ENCODE measurements around the gene UNC5B.

Gene UNC5B

GRCh38 chr10:71316786-71317160 lies 104.4 kb downstream of the UNC5B start:
- TF ChIP-seq, protein P1, sequence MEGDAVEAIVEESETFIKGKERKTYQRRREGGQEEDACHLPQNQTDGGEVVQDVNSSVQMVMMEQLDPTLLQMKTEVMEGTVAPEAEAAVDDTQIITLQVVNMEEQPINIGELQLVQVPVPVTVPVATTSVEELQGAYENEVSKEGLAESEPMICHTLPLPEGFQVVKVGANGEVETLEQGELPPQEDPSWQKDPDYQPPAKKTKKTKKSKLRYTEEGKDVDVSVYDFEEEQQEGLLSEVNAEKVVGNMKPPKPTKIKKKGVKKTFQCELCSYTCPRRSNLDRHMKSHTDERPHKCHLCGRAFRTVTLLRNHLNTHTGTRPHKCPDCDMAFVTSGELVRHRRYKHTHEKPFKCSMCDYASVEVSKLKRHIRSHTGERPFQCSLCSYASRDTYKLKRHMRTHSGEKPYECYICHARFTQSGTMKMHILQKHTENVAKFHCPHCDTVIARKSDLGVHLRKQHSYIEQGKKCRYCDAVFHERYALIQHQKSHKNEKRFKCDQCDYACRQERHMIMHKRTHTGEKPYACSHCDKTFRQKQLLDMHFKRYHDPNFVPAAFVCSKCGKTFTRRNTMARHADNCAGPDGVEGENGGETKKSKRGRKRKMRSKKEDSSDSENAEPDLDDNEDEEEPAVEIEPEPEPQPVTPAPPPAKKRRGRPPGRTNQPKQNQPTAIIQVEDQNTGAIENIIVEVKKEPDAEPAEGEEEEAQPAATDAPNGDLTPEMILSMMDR (conservative IDR thresholded peaks at IDR 0.05), result no peak
- TF ChIP-seq ZFX (IDR thresholded peaks at IDR 0.05), result no peak

GRCh38 chr10:71317739-71318138 lies 105.4 kb downstream of the UNC5B start:
- TF ChIP-seq, protein P1 (conservative IDR thresholded peaks at IDR 0.05), result no peak
- no peak for TF ChIP-seq ZFX (IDR thresholded peaks at IDR 0.05)

More at GRCh38 chr10:71316786-71317160, 104.4 kb downstream of the UNC5B start:
- no peak overlapping the region for H3K27ac ChIP-seq

GRCh38 chr10:71319042-71319799 lies 106.9 kb downstream of the UNC5B start, which contains the start of gene SLC29A3:
SLC29A3 (plus strand) TSS chr10:71319259; CDS start chr10:71319310, 51 bp downstream.
- peak within 1 kb of the TSS; percentile 68 for H3K27ac ChIP-seq

More at GRCh38 chr10:71317739-71318138, 105.4 kb downstream of the UNC5B start:
- no peak overlapping the region for H3K27ac ChIP-seq

DNA sequence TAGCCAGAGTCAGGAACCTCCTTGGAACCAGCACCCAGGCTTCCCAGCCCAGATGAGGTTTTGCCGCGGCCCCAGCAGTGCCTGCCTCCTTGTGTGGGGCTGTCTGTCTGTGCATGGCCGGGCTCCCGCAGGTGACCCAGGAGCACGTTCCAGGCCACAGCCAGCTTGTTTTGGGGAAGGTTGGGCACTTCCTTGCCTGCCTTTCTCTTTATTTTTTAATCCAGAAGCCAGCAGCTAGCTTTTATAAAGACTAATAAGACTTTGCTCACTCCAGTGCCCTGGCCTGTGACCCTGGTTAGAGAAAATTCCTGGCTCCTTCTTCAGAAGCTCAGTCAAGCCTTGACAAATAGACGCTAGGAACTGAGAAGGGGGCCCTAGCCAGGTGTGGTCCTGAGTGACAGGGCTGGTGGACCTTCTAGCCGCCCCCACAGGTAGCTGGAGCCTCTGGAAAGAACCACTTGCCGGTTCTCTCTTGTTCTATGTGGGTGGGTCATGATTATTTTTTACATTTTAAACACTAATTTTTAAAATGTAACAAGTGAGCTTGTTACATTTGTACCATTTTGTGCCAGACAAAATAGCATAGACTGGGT lies 107.5 kb downstream of the UNC5B start:
- H3K27ac ChIP-seq, result peak overlapping the region; percentile 68
- no peak for TF ChIP-seq ZFX (IDR thresholded peaks at IDR 0.05)
- TF ChIP-seq, protein P1 (conservative IDR thresholded peaks at IDR 0.05), result no peak; the same call in none of the 2 replicates

More at GRCh38 chr10:71319042-71319799, 106.9 kb downstream of the UNC5B start, which contains the start of gene SLC29A3:
- TF ChIP-seq ZFX (IDR thresholded peaks at IDR 0.05), result 0 out of 2 replicates have a peak, but pooled peaks have one; percentile 7
- TF ChIP-seq, protein P1 (conservative IDR thresholded peaks at IDR 0.05), result peak; percentile 90

- no peak overlapping the region for H3K27ac ChIP-seq
- TF ChIP-seq, protein P1 (conservative IDR thresholded peaks at IDR 0.05), result no peak
- TF ChIP-seq ZFX (IDR thresholded peaks at IDR 0.05), result no peak
These were observed 108.2 kb downstream of the UNC5B start for GRCh38 chr10:71320592-71320991.

- TF ChIP-seq, protein P1 (conservative IDR thresholded peaks at IDR 0.05), result no peak
- no peak for TF ChIP-seq ZFX (IDR thresholded peaks at IDR 0.05)
- H3K27ac ChIP-seq, result no peak overlapping the region
These were observed 109.0 kb downstream of the UNC5B start for GRCh38 chr10:71321386-71321785.

- TF ChIP-seq, protein P1 (conservative IDR thresholded peaks at IDR 0.05), result no peak
- no peak for TF ChIP-seq ZFX (IDR thresholded peaks at IDR 0.05)
- H3K27ac ChIP-seq, result no peak overlapping the region
These were observed 111.0 kb downstream of the UNC5B start for GRCh38 chr10:71323407-71323806.
